Measurements from ENCODE around the gene FER. TPM values are rescaled to one million over a fixed set of nuclear protein-coding genes. Genes with fewer than 3 reads are reported as not detected.

Gene FER
- total and polyA plus RNA-seq, 2 of the 13 experiments (the other 11 are each of a cell fraction or from before 2014, with no cell fraction given), result 7.9 to 29.0 TPM

GRCh38 chr5:108858959-108859358 is 111.3 kb downstream of the FER start:
- BruUV-seq (replicated peaks), result no TSS peak
- Histone ChIP-seq H3K9ac (ENCODE audit: insufficient read depth, low read depth, low read length) (no peak overlapping the region), H3K27ac (ENCODE audit: extremely low read length, insufficient read depth, low read length) (no peak overlapping the region), H3K36me3 (replicated peaks in 1 of 2; ENCODE audit: control insufficient read depth in 1 of 2, insufficient read depth in 2 of 2, low read length in 2 of 2) (no peaks in the 10 kb centered on the region), H2AFZ (ENCODE audit: low read length) (no peak overlapping the region), H3K79me2 (ENCODE audit: insufficient read depth, low read length) (no peaks in the 10 kb centered on the region), H3K4me1 (ENCODE audit: insufficient read depth, low read length) (no peaks in the 10 kb centered on the region), H4K20me1 (ENCODE audit: insufficient read depth, low read length) (no peaks in the 10 kb centered on the region), H3K4me3 (replicated peaks in 1 of 3; ENCODE audit: insufficient read depth in 1 of 3, low read depth in 2 of 3, low read length in 3 of 3) (no peak overlapping the region), H3K27me3 (ENCODE audit: control insufficient read depth in 1 of 2, insufficient read depth in 2 of 2, low read length in 2 of 2) (no peaks in the 10 kb centered on the region), H3K9me3 (ENCODE audit: low read length) (no peaks in the 10 kb centered on the region), H3K4me2 (ENCODE audit: low read depth, low read length) (no peak overlapping the region)
- 54% methylated on average over 2 of the region's 2 CpGs for WGBS (ENCODE audit: low lambda C conversion rate)
- no peak for FAIRE-seq
- TF ChIP-seq FIP1L1 (IDR thresholded peaks at IDR 0.05; ENCODE audit: borderline replicate concordance, insufficient read depth, low read depth, low read length), result no peak
- no peak for TF ChIP-seq DMTF1 (CRISPR knock-in tag; IDR thresholded peaks at IDR 0.05)
- no peak for TF ChIP-seq GPN1 (CRISPR knock-in tag; IDR thresholded peaks at IDR 0.05; ENCODE audit: borderline replicate concordance)
- no peak for TF ChIP-seq ZFP91 (CRISPR knock-in tag; IDR thresholded peaks at IDR 0.05; ENCODE audit: borderline replicate concordance)
- no peak for TF ChIP-seq HINFP (CRISPR knock-in tag; IDR thresholded peaks at IDR 0.05; ENCODE audit: low read depth)
- no peak for TF ChIP-seq ZNF282 (IDR thresholded peaks at IDR 0.05; ENCODE audit: partially characterized antibody)
- no peak for TF ChIP-seq SMARCE1 (IDR thresholded peaks at IDR 0.05; ENCODE audit: borderline replicate concordance)
- TF ChIP-seq, protein P1, sequence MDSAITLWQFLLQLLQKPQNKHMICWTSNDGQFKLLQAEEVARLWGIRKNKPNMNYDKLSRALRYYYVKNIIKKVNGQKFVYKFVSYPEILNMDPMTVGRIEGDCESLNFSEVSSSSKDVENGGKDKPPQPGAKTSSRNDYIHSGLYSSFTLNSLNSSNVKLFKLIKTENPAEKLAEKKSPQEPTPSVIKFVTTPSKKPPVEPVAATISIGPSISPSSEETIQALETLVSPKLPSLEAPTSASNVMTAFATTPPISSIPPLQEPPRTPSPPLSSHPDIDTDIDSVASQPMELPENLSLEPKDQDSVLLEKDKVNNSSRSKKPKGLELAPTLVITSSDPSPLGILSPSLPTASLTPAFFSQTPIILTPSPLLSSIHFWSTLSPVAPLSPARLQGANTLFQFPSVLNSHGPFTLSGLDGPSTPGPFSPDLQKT (CRISPR knock-in tag; IDR thresholded peaks at IDR 0.05; ENCODE audit: borderline replicate concordance), result no peak
- TF ChIP-seq NAIF1 (CRISPR knock-in tag; IDR thresholded peaks at IDR 0.05; ENCODE audit: borderline replicate concordance), result no peak
- TF ChIP-seq SALL1 (CRISPR knock-in tag; IDR thresholded peaks at IDR 0.05), result no peak
- no peak for TF ChIP-seq TBL1XR1 (IDR thresholded peaks at IDR 0.05; ENCODE audit: borderline replicate concordance, low read length, partially characterized antibody)
- TF ChIP-seq HOMEZ (CRISPR knock-in tag; IDR thresholded peaks at IDR 0.05; ENCODE audit: low read depth), result no peak
- no peak for TF ChIP-seq ZNF205 (CRISPR knock-in tag; IDR thresholded peaks at IDR 0.05)
- TF ChIP-seq MLLT10 (CRISPR knock-in tag; IDR thresholded peaks at IDR 0.05), result no peak
- TF ChIP-seq, protein P2, sequence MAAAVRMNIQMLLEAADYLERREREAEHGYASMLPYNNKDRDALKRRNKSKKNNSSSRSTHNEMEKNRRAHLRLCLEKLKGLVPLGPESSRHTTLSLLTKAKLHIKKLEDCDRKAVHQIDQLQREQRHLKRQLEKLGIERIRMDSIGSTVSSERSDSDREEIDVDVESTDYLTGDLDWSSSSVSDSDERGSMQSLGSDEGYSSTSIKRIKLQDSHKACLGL (CRISPR knock-in tag; IDR thresholded peaks at IDR 0.05), result no peak
- no peak for TF ChIP-seq CBX5 (CRISPR knock-in tag; IDR thresholded peaks at IDR 0.05; ENCODE audit: borderline replicate concordance)
- ChIA-PET CTCF (ENCODE audit: low intra/inter-chr PET ratio, low total read pairs) (no interaction called here), POLR2A (no interaction called here)
- in situ Hi-C loops (cut with HindIII; ENCODE audit: extremely low pct_ligation_motif_present, low pct_unique_long_range_greater_than_20kb), result no loop called here
- ATAC-seq, result no peak
- no peak for DNase-seq (ENCODE audit: low spot score)
- intact Hi-C loops (cut with micrococcal nuclease; ENCODE audit: unreplicated experiment), result no loop called here

All from HepG2 (cell line).